ENCODE data around the gene ARHGAP29.

The ARHGAP29 gene

DNA sequence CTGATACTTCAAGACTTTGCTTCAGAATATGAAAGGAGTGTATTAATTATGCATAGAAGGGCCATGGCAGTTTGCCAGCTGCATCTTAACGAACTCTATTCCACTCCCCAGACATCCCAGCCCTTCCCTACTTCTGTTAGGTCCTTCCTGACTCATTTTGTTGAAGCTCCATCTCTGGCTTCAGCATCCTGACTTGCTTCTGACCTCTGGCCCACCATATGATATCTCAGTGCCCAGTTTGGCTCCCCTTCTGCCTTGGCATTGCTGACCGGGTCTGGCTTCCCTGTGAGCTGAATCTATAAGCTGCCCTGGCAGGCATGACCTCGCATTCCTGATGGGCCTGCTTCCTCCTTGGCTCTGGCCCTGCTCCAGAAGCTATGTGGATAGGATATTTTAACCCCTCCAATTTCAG is 27.6 kb upstream of the ARHGAP29 start:
- DNase-seq (ENCODE audit: low read depth), result no peak

DNA sequence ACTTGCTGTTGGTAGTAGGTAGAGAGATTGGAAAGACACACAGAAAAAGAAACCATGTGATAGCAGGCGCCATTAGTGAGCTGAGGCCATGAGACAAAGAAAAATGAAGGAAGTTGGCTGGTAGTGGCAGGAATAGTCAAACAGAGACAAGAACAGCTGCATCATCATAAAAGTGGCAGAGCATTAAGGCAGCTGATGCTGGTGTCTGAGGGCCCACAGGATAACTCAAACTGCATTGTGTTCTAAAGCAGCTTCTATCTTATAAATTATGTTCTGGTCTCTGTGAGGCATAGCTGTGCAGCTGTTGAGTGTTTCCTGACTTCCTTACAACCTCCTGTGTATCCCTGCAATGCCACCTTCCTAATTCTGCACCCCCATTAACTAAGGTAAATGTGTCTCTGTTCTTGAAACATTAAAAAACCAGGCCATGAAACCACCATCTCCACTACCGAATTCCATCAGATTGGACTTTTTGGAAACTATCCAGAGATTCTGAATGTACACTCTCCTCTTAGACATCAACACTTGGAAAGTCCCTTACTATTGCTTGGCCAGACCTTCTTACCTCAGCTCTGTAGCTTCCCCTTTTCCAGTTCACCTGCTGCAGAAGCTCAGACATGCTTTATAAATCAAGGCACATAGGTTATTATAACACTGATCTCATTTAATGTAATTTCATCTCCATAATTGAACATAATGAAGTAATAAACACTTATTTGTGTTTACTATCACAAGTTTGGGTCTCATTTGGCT is 23.4 kb upstream of the ARHGAP29 start:
- DNase-seq (ENCODE audit: low read depth), result no peak

GRCh38 chr1:94259635-94260289 is 22.4 kb upstream of the ARHGAP29 start:
- no peak for DNase-seq (ENCODE audit: low read depth)

- DNase-seq (ENCODE audit: low read depth), result peak; percentile 64
These were observed 21.5 kb upstream of the ARHGAP29 start for GRCh38 chr1:94258873-94259331.

DNA sequence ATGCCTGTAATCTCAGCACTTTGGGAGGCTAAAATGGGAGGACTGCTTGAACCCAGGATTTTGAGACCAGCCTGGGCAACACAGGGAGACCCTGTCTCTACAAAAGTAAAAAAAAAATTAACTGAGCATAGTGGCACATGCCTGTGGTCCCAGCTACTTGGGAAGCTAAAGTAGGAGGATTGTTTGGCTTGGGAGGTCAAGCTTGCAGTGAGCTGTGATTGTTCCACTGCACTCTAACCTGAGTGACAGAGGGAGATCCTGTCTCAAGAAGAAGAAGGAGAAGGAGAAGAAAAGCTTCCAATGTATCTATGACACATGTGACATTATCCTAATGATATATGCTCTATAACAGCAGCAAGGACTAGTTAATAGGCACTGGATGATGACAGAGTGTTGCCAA is 20.1 kb upstream of the ARHGAP29 start:
- no peak for DNase-seq (ENCODE audit: low read depth)

DNA sequence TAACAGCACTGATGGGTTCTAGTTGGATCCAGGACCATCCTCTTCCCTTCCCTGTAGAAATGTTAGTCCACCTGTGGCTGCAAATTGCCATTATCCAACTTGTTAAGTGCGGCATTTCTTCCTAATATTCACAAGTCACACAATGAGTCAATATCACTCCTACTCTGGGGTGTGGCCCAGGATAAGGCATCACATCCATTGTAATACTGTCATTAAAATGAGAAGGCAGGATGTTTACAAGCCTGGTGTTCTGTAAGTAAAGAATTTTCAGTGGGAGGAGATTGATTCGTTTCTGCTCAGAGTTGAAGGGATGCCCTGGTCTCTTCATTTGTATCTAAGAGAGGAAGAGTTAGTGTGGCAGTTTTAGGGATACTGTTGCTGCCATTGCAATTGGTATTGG is 18.1 kb upstream of the ARHGAP29 start:
- no peak for DNase-seq (ENCODE audit: low read depth)

- DNase-seq (ENCODE audit: low read depth), result no peak
These were observed 16.9 kb upstream of the ARHGAP29 start for GRCh38 chr1:94254073-94254810.

DNA sequence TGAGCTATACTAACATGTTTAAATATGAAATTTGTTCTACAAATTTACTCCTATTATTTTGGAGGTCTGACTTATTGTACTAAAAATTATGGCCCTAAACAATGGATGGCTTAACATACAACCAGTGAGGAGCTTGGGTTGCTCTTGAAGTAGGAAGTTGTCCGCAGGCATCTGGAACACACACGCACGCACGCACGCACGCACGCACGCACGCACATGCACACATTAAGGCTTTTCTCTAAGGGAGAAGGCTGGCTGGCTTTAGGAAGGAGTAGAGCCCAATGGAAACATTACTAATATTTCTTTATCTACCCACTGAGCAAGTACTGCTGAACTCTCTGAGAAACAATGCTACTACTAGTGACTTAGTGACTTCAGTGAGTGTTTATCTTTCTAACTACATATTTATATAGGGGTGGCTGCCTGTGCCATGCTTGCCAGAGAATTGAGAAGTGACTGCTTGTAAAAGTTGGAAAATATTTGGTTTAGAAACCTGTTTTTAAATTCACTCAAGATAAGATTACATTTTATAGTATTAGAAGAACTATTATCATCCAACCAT is 16.2 kb upstream of the ARHGAP29 start:
- no peak for DNase-seq (ENCODE audit: low read depth)

- DNase-seq (ENCODE audit: low read depth), result no peak
These were observed 13.0 kb upstream of the ARHGAP29 start for GRCh38 chr1:94250341-94250740.

DNA sequence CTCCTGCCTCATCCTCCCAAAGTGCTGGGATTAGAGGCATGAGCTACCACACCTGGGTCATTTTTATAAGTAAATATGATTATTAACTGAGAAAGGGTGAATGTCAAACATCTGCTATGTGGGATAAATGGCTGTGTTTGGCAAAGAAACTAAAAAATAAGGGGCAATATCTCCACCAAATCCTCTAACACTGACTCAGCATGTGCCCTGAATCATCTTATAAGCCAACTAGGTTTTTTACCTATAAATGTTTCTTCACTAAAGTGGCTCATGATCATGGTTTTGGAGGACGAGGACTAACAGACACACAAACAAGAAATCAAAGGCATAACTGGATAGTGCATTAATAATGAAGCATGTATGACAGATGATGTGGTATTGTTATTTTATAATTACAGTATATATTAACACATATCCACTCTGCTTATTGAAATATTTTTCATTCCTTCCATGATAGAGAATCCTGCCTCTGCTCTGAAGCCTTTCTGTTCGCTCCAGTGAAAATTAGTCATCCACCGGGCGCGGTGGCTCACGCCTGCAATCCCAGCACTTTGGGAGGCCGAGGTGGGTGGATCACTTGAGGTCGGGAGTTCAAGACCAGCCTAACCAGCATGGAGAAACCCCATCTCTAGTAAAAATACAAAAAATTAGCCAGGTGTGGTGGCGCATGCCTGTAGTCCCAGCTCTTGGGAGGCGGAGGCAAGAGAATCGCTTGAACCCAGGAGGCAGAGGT is 11.7 kb upstream of the ARHGAP29 start:
- DNase-seq (ENCODE audit: low read depth), result no peak

- DNase-seq (ENCODE audit: low read depth), result no peak
These were observed 10.0 kb upstream of the ARHGAP29 start for GRCh38 chr1:94247138-94248094.

- DNase-seq (ENCODE audit: low read depth), result no peak
These were observed 9.3 kb upstream of the ARHGAP29 start for GRCh38 chr1:94246692-94247137.

- DNase-seq (ENCODE audit: low read depth), result no peak
These were observed 8.5 kb upstream of the ARHGAP29 start for GRCh38 chr1:94245747-94246438.

DNA sequence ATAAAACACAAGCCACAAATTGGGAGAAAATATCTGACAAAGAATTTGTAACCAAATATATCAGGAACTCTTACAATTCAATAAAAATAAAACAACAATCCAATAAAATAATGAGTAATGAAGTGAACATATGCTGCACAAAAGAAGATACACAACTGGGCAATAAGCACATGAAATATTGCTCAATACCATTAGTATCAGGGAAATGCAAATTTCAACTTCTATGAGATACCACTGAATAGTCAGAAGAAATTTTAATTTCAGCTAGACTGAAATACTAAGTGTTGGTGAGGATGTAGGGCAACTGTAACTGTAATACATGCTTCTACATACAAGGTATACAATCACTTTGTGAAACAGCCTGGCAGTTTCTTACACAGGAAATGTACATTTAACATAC is 7.4 kb upstream of the ARHGAP29 start:
- no peak for DNase-seq (ENCODE audit: low read depth)

DNA sequence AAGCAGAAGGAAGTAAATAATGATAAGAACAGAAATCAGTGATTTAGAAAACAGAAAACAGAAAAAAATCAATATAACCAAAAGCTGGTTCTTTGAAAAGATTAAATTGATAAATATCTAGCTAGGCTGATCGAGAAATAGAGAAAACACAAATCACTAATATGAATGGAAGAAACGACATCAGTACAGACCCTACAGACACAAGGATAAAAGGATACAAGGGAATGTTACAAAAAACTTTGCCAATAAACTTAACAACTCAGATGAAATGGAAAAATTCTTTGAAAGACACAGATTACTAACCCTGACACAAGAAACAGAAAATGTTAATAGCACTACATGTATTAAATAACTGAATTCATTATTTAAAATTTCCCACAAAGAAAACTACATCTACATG is 6.3 kb upstream of the ARHGAP29 start:
- no peak for DNase-seq (ENCODE audit: low read depth)

- no peak for DNase-seq (ENCODE audit: low read depth)
These were observed 3.4 kb upstream of the ARHGAP29 start for GRCh38 chr1:94240822-94241221.

DNA sequence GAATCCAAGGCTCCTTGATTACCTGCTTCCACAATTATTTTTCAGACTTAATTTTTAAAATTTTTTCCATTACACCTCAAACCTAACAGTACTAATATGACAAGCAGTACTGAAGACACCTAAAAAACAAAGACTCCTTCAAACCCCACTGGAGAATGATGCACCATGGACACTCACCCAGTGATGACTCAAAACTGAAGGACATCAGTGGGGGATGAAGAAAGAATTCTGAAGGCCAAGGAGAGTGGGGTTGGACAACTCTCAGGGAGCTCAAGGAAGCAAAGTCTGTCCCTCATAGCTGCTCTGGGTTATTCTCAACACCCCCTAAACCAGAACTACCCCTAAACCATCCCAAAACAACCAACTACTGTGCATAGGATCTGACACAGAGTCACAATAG is 2.4 kb upstream of the ARHGAP29 start:
- no peak for DNase-seq (ENCODE audit: low read depth)

- no peak for DNase-seq (ENCODE audit: low read depth)
These were observed 1.7 kb upstream of the ARHGAP29 start for GRCh38 chr1:94239051-94239450.

DNA sequence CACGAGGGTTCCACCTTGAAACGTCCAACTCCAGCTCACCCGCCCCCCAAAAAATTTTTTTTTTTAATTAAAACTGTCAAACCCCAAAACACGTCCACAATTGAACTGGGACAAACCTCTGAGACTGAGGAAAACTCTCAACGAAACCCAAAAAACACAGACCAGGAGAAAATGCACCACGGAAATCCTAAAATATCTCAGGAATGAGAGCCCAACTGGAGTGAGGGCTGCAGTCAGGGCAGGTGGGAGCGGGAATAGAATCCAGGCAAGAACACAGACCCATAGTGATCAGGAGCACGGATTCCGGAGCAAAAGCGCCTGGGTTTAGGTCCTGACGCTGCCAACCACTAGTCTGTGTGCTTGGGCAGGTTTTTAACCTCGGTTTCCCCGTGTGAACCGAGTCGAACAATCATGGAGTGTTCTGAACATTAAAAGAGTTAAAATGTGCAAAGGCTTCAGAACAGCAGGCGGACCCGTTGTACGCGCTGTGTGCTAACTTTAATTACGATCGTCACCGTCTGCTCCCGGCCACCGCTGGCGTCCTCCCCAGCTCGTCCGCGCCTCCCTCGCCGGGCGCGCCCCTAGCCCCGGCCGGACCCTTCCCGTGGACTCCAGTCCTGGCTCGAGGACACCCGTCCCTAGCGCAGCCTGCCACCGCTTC is 624 bp downstream of the ARHGAP29 start:
- peak; percentile 20 for DNase-seq (ENCODE audit: low read depth)
